Measurements from ENCODE around the gene LNX2.
"Not testable (repeated sequence)": the region's sequence is repeated elsewhere in the genome, so short reads cannot be mapped to it uniquely, and the experiment has no call there.

LNX2 gene

GRCh38 chr13:27637289-27637626, 16.9 kb upstream of the LNX2 start:
- DNase-seq (ENCODE audit: low read depth): no peak

- DNase-seq (ENCODE audit: low read depth): no peak
Observed at GRCh38 chr13:27636589-27637288, 16.4 kb upstream of the LNX2 start.

- DNase-seq (ENCODE audit: low read depth): no peak
Observed at GRCh38 chr13:27635266-27635665, 14.9 kb upstream of the LNX2 start.

GRCh38 chr13:27634791-27635190, 14.5 kb upstream of the LNX2 start:
- DNase-seq (ENCODE audit: low read depth): no peak

- no peak for DNase-seq (ENCODE audit: low read depth)
Observed at GRCh38 chr13:27634231-27634630, 13.9 kb upstream of the LNX2 start.

DNA sequence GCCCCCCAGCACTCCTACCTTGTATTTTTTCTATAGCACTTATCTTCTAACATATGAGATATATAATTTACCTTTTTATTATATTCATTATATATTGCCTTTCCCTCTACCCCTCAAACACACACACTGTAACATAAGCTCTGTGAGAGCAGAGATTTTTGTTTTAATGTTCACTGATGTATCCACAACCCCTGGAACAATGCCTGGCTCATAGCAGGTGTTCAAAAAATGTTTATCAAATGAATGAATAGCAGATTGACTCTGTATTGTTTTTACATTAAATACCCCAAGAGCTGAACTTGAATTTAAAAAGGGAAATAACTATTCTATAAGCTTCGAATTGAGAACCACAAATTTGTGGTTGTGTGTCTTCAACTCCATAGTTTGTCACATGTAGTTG, 12.3 kb upstream of the LNX2 start:
- DNase-seq (ENCODE audit: low read depth): no peak

DNA sequence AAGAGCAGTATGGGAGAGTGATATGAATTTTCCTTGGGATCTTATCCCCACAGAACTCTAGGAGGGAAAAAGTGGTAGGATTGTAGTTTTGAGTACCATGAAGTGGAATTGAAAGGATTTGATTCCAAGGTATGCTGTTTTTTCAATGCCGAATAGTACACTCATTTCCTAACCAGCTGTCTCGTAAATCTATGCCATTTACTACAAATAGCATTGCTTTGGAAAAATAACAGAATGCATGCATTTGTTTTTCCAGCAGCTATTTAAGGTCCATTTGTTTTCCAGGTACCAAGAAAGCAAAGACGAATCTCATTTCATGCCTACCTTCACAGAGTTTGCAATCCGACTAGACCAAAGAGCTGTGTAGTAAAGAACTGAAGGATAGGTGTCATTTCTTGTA, 11.9 kb upstream of the LNX2 start:
- DNase-seq (ENCODE audit: low read depth): no peak

- no peak for DNase-seq (ENCODE audit: low read depth)
Observed at GRCh38 chr13:27631665-27632064, 11.3 kb upstream of the LNX2 start.

GRCh38 chr13:27631156-27631555, 10.8 kb upstream of the LNX2 start:
- no peak for DNase-seq (ENCODE audit: low read depth)

DNA sequence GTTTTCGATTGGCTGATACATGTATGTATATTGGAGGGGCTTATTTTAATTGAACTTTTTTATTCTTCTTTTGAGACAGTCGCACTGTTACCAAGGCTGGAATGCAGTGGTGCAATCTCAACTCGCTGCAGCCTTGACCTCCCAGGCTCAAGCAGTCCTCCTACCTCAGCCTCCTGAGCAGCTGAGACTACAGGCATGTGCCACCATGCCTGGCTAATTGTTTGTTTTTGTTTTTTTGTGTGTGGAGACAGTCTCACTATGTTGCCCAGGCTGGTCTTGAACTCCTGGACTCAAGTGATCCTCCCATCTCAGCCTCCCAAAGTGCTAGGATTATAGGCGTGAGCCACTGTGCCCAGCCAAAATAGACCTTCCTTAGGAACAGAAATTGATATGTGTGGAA, 8.4 kb upstream of the LNX2 start:
- DNase-seq (ENCODE audit: low read depth): not testable (repeated sequence)

- DNase-seq (ENCODE audit: low read depth): no peak
Observed at GRCh38 chr13:27628081-27628480, 7.8 kb upstream of the LNX2 start.

DNA sequence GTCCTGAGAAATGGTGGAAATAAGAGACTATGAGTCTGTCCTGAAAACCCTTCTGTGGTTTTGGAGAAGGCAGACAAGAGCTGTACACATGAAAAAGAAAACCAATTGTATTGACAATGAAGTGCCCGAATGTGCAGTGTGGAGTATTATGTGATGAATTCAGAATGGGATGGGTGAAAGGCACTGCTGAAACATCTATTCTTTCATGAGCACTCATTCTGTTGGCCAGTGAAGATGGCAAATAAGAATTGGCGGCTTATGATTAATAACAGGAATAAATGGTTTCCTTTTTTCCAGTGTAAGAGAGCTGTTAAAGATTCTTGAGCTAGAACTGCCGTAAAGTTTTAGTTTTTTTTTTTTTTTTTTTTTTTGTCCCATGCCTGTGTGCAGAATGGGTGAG, 7.1 kb upstream of the LNX2 start:
- no peak for DNase-seq (ENCODE audit: low read depth)

GRCh38 chr13:27625839-27626238, 5.5 kb upstream of the LNX2 start:
- DNase-seq (ENCODE audit: low read depth): no peak

- DNase-seq (ENCODE audit: low read depth): no peak
Observed at GRCh38 chr13:27624071-27624470, 3.7 kb upstream of the LNX2 start.

GRCh38 chr13:27622881-27623280, 2.6 kb upstream of the LNX2 start:
- no peak for DNase-seq (ENCODE audit: low read depth)

DNA sequence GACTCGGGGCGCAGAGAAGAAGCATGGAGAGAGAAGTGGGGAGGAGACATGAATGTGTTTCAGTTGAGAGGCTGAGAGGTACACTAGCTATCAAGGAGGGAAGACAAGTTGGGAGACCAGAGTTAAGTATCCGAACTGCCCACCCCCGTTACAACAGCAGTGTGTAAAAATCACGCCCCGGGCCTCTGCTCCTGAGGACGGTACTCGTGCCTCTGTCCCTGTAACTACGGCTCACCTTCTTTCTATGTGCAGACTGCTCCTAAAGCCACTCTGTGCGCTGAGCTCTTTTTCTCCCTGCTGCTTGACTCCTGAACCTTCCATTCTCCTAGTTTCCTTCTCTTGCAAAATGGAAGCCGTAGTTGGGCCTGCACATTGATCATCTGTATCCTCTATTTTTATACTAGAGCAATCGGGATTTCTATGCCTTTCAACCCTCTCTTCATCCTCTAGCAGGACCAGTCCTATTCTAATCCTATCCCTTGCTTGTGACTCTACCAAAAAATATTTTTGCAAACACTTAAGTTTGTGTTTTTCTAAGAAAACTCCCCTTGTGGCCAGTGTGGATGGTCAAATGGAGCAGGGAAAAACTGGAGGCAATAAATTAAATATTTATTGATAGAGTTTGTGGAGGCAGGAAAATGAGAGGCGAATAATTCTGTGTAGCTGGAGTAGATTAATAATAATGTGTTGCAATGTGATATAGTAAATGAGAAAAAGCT, 1.9 kb upstream of the LNX2 start:
- DNase-seq (ENCODE audit: low read depth): no peak

- DNase-seq (ENCODE audit: low read depth): peak; percentile 70
Observed at GRCh38 chr13:27621366-27622101, 1.2 kb upstream of the LNX2 start, which contains the start of gene POLR1D. Gene POLR1D, plus strand, starts transcription at chr13:27621892. Its CDS starts 92 bp downstream, at chr13:27621984.

DNA sequence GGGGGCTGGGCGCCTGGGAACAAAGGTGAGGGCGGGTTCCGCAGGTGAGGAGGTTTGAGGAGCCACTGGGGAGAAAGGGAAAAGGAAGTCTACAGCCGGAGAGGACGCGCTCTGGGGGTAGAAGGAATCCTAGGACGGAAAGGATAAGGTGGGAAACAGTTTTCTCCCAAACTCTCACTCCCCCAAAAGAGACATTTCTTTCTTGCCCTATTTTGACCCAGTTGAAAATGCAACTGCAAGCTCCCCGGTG, 712 bp upstream of the LNX2 start:
- peak; percentile 11 for DNase-seq (ENCODE audit: low read depth)

DNA sequence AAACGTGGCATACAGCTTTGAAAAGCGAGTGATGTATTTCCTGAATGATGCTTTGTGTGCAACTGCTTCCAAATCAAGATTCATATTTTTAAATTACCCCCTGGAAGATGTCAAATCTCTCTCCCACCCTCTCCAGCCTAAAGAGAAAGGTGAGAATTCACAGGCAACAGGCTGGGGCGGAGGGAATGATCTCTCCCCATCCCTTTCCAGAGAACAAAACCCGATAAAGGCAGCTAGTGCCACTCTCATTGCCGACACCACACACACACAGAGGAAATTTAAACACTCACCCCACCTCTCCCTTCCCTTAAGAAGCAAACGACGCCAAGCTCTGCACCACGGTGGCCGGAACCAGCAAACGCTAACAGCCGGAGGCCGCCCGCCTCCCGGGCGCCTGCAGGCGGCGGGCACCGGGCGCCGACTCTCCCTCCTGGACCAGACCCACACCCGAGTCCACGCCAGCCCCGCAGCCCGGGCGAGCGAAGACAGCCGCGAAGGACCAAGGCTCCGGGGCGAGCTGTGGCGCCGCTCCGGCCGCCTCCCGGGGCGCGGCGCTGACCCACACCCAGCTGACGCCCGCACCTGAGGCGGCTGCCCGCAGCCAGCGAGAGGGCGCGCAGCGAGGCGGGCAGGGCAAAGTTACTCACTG, 477 bp downstream of the LNX2 start:
- DNase-seq (ENCODE audit: low read depth): no peak

GRCh38 chr13:27619093-27619727, 1.1 kb downstream of the LNX2 start:
- DNase-seq (ENCODE audit: low read depth): no peak

DNA sequence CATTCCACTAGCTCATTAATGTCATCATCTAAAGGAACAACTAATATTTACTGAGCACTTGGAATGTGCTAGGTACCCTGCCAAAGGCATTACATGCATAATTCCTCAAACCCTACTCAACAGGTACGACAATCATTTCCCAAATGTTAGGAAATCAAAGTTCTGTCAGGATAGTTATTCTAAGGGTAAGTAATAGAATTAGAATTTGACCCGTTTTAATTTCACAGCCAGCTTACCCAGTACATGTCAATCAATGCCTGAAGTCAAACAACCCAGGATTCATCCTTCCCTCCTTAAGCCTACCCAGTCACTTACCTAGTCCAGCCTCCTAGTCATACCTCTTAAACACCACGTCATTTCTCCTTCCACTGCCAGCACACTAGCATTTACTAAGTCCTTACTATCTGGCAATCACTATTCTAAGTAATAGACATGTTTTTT, 2.4 kb downstream of the LNX2 start:
- no peak for DNase-seq (ENCODE audit: low read depth)

- no peak for DNase-seq (ENCODE audit: low read depth)
Observed at GRCh38 chr13:27613628-27614027, 6.7 kb downstream of the LNX2 start.
